CD4-positive, alpha-beta T cell treated with Interleukin-21 for 1 hour (primary cell): ENCODE measurements around the gene MX2.
A peak's percentile ranks its signal among the peaks of the same experiment; 100 is the strongest.
"Not testable (repeated sequence)": the region's sequence is repeated elsewhere in the genome, so short reads cannot be mapped to it uniquely, and the experiment has no call there.

Experiments used
- DNase-seq: peaks from one replicate; pipeline ENCODE4 v3.0.0-alpha.2; 2020

MX2 gene

DNA sequence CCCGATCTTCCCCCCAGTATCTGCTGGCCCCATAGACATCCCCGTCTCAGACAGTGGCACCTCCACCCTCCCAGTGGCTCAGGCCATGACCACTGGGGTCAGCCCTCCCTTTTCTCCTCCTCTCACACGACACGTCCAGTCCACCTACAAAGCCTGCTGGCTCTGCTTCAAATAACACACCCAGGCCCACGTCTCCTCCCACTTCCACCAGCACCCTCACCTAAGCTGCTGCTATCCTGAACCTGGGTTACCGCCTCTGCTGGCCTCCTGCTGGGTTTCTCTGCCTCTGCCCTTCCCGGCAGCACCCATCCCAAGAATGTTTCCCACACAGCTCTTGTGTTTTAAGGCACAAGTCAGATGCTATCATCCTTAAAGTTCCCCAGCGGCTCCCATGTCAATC lies 26.0 kb downstream of the MX2 start:
- DNase-seq = no peak

DNA sequence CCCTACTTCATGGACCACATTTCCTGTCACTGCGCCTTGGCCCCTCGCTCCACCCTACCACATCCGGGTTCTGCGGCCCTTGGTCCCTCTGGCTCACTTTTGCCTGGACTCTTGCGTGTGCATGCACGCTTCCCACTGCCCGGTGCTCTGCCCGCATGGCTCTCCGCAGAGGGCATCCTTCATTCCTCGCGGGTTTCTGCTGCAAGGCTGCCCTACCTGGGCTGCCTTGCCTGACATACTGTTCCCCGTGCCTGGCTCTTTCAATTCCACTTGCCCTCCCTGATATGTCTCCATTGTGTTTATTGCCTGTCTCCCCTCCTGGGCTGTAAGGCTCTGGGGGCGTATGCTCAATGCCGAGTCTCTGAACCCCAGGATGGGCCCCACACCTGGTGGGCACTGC lies 26.4 kb downstream of the MX2 start:
- DNase-seq = no peak

DNA sequence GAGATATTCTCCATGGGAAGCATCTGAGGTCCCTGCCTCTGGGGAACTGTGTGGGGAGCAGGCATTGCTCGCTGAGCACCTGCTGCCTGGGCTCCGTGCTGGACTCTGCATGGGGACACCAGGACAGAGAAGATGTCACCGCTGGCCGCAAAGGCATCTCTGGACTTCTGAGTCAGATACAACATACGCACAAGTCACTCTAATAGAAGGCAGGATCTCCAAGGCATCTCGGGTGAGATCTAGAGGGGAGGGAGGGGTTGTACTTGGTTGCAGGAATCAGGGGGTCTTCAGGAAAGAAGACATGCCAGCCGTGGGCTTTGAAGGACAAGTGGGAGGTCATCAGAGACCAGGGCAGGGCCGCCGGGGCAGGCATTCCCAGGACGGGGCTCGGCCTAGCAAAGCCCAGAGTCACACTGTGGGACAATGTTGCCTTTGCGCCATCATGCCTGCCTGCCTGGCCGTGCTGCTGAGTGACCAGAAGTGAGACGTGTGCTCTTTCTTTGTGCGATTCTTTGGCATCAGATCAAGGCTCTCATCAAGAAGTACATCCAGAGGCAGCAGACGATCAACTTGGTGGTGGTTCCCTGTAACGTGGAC lies 28.3 kb downstream of the MX2 start:
- no peak for DNase-seq

DNA sequence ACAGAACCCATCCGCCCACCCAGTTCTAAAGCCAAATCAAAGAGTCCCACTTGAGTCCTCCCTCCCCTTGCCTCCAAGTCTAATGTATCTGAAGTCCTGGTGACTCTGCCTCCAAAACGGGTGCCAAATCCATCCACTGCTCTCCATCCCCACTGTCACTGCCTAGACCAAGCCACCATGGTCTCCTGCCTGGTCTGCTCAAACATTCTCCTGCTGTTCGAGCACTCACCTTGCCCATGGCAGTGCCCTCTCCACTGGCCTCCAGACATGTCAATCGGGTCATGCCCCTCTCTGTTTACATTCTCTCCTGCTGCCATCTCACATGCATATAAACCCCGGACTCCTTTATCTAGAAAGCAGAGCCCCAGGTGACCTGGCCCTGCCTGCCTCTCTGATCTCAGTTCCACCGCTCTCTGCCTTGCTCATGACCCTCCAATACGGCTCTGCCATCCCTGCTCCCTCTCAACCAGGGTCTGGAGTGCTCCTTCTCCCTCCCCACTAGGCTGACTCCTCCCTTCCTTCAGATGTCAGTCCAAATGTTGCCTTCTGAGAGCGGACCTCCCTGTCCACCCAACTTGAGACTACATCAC lies 32.1 kb downstream of the MX2 start:
- no peak for DNase-seq

DNA sequence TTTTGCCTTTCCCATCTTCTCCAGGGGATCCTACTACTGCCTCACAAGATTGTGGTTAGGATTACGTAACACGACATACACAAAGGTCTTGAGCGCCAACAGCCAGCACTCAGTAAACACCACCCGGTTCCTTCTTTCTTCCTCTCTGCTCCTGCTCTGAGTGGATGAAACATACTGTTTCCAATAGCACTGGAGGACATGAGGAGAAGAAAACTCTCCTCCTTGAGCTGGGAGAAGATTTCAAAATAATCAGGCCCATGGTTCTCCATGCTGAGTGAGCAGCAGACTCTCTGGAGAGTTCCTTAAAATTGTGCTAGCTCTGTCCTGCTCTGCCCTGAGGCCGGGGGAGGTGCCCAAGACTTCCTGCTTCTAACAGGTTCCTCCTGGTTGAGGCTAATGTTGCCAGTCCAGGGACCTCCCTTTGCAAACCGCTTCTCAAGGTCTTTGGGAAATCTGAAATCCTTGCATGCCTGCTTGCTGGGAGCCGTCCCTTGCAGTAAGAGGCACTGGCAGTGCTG lies 34.8 kb downstream of the MX2 start:
- DNase-seq = no peak

DNA sequence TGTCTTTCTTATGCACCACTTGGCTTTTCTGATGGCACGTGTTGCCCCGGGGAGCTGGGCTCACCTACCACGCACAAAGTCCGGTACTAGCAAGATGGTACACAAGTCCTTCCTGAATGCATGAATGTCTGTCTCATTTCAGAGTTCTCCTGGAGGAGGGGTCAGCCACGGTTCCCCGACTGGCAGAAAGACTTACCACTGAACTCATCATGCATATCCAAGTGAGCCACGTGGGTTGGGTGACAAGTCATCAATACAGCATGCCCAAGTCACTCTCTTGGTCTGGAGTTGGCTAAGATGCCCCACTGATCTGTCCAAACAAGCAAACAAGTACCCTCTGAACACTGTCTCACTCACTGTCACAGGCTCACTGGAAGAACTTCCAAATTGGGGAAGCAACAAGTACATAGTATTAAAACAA lies 35.7 kb downstream of the MX2 start:
- DNase-seq = no peak

DNA sequence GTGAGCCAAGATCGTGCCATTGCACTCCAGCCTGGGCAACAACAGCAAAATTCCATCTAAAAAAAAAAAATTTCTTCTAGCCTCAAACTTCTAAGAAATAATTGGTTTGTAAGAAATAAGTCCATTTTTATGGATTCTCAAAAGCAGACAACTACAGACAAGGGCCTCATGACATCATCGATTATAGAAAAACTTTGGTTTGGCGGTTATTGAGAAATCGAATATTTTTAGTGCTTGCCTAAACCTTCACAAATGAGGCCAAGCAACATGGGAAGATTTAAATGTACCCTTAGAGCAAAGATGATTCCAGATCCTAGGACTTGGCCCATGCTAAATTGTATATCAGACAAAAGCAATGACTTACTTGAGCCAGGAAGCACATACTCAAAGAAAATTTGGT lies 36.4 kb downstream of the MX2 start:
- DNase-seq = no peak

DNA sequence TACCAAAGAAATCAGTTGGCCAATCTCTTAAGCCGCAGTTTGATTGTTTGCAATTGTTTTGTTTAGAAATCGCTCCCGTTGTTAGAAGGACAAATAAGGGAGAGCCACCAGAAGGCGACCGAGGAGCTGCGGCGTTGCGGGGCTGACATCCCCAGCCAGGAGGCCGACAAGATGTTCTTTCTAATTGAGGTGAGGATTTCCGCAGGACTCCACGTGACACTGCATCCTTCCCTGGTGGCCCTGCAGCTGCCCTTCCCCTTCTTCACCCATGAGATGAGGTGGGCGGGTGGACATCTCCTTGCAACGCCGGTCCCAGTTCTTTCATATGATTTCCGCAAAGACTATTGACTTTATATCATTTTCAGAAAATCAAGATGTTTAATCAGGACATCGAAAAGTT lies 37.0 kb downstream of the MX2 start:
- DNase-seq = no peak

DNA sequence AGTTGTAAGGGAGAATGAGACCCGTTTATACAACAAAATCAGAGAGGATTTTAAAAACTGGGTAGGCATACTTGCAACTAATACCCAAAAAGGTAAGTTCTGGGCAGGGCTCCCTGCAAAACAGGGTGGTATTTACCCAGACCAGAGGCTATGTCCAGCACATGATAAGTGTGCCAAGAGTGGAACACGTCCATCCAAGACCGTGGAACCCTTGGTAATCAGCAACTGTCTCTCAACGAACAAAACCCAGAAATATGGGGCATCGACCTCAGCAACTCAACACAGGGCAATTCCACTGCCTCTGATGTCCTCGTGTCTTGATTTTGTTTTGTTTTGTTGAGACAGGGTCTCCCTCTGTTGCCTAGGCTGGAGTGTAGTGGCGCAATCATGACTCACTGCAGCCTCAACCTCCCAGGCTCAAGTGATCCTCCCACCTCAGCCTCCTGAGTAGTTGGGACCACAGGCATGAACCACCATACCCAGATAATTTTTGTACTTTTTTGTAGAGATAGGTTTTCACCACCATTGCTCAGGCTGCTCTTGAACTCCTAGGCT lies 37.5 kb downstream of the MX2 start:
- DNase-seq = no peak

DNA sequence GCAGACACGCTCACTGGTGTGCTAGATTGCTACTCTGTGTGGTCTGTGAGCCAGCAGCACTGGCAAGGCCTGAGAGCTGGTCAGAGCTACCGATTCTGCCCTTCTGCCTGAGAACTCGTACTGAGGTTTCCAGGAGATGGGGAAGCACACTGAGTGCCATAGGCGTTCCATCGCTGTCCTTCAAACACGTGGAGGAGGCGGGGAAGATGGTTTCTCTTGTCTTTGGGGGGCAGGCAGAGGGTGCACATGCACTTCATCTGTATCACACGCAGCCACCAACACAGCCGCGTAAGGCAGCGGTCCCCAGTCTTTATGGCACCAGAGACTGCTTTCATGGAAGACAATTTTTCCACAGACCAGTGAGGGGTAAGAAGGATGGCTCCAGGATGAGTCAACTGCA lies 40.4 kb downstream of the MX2 start:
- no peak for DNase-seq

DNA sequence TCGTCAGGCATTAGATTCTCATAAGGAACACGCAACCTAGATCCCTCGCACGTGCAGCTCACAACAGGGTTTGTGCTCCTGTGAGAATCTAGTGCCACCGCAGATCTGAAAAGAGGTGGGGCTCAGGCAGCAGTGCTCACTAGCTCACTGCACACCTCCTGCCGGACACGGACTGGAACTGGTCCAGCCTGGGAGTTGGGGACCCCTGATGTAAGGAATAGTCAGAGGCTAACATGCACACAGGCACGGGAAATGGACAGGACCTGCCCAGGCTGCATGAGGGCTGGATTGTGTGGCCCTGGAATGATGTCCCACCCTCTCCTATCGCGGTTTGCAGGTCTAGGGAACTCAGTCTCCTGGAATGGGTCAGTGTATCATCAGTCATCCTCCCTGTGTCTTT lies 41.0 kb downstream of the MX2 start:
- no peak for DNase-seq

DNA sequence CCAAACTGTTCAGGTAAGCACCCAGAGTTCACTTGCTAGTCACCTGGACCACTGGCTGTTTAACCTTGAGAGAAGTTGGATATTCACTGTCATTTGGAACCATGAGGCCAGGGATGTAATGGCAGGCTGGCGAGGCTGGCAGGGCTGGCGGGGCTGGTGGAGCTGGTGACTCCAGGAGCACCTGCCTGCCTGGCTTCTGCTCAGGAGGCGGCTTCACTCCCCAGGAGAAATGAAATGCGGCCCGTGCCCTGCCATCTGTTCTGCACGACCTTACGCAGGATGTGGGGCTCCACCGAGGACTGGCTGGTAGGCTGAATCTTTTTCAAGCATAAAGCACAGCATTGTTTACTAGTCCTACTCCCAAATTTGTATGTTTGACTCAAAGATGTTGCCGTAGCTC lies 41.5 kb downstream of the MX2 start:
- no peak for DNase-seq

DNA sequence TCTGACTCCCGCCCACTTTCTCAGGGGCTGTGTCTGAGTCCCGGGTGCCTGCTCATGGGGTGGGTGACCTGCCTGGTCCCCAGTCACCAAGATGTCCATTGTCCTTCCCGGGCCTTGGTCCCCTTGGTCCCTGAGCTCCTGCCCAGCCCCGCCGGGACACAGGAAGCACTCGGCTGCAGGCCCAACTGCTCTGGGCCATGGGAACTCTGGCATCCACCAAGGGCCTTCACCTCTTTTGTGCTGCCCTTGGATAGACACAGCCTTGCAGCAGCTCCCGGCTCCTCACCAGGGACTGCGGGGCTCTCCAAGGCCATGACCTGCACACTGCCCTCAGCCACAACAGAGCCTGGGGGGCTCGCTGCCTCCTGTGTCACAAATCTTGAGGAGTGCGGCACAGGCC lies 42.1 kb downstream of the MX2 start:
- no peak for DNase-seq

DNA sequence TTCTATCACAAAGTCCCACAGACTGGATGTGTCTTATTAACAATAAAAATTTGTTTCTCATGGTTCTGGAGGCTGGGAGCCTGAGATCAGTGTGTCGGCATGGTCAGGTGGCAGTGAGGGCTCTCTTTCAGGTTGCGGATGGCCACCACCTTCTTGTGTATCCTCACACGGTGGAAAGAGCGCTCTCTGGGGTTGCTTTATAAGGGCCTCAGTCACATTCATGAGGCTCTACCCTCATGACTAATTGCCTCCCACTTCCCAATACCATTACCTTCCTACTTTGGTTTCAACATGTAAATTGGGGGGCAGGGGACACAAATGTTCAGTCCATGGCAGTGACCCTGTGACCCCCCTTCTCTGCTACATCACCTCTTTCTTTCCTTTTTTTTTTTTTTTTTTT lies 43.5 kb downstream of the MX2 start:
- DNase-seq = no peak

DNA sequence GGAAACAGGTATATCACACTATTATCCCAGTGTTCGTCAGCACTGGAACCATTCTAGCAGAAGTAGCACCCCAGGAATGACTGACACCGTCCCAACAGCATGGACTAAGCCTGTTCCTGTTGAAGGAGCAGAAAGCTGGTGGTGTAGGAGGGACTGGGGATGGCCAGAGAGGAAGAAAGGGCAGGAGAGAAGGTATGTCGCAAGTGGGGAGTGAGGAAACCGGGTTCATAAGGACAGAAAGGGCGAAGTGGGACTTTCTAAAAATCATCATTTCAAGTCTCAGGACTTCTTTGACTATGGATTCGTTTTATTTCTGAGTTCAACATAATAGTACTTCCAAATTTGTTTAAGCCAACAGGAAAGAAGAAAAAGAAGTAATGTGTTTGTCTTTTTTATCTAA lies 44.5 kb downstream of the MX2 start:
- no peak for DNase-seq

DNA sequence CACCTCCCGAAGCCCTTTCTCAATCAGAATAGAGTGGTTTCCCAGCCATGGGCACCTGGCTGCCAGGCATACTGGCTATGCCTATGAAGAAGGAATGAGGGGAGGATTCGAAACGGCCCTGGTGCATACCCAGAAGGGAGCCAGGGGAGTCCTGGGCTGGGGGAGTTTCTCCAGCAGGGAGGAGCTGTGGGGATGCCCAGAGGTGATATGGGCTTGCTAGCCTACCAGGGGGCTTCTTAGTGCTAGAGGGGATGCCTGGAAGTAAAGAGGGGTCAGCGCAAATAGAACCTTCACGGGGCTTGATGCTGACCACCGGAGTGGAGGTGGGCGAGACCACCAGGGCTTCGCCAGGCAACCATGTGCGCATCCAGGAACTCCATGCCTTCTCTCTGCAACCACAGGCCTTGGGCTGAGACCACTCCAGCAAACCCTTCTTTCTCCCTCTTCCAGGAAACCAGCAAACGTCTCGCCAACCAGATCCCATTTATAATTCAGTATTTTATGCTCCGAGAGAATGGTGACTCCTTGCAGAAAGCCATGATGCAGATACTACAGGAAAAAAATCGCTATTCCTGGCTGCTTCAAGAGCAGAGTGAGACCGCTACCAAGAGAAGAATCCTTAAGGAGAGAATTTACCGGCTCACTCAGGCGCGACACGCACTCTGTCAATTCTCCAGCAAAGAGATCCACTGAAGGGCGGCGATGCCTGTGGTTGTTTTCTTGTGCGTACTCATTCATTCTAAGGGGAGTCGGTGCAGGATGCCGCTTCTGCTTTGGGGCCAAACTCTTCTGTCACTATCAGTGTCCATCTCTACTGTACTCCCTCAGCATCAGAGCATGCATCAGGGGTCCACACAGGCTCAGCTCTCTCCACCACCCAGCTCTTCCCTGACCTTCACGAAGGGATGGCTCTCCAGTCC lies 46.0 kb downstream of the MX2 start:
- no peak for DNase-seq

DNA sequence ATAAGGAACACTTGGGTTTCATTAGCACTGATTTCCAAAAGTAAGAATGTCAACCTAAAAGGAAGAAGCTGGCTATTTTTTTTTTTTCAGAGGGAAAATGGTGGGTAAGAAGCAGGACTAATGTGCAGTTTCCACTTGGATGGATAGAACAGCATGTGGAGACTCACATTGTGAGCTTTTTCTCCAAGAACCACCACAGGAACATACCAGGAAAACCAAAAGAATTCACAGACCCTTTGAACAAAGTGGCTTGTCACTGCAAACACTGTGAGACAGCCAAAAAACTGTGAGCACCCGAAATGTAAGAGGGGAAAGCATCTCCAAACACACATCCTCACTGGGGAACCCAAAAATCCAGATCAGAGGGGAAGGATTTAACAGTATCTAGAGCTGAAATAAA lies 48.5 kb downstream of the MX2 start:
- DNase-seq = no peak

DNA sequence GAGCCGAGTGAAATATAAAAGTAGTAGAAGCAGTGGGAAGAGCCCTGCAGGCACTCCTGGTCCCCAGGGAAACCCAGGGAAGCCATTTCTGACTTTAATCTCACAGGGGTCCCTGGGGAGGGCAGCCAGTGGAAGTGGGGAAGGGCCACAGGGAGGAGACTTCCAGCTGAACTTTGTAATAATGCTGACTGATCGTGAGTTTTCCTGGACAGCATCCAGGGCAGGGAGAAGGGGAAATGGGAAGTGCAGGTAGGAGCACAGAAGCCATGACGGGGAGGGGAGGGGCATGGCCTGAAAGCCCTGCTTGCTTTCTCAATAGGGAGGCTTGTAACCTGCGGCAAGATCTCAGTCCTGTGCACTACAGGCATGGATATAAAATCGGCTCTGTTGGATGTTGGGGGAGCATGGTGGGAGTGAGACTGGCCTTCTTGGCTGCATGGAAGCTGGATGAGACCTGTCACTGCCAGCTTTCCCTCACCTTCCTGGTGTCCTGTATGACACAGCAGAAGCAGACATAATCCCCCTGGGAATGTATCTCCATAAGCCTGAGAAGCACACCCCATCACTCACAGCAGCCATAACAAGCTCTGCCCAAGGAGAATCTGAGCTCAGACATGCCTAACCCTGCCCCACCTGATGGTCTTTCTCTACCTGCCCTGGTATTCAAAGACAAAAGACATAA lies 49.1 kb downstream of the MX2 start:
- DNase-seq = no peak

DNA sequence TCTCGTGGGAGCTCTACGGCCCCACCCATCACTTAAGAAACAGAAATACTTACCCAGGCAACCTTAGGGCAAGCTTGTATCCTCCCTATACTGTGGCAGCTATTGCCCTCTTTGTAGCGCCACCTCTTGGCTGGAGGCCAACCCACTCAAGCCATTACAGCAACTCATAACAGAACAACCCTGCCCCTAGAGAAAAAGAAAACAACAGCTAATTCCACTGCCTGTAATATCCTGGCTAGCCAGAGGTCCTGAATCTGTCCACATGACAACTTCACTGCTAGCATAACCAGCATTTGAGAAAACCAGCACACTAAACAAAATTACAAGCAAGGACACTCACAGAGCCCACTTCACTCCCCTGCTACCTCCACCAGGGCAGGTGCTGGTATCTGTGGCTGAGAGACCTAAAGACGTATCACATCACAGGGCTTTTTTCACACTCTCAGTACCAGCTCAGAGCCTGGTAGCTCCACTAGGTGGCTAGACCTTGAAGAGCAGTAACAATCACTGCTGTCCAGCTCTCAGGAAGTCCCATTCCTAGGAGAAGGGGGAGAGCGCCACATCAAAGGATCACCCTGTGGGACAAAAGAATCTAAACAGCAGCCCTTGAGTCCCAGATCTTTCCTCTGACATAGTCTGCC lies 49.7 kb downstream of the MX2 start:
- DNase-seq = peak; percentile 21

DNA sequence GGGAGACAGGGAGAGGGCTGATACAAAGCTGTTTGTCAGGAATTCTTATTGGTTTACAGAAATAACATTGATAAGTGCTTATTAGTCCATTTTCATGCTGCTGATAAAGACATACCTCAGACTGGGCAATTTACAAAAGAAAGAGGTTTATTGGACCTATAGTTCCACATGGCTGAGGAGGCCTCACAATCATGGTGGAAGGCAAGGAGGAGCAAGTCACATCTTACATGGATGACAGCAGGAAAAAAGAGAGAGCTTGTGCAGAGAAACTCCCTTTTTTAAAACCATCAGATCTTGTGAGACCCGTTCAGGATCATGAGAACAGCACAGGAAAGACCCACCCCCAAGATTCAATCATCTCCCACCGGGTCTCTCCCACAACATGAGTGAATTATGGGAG lies 55.7 kb downstream of the MX2 start:
- not testable (repeated sequence) for DNase-seq

DNA sequence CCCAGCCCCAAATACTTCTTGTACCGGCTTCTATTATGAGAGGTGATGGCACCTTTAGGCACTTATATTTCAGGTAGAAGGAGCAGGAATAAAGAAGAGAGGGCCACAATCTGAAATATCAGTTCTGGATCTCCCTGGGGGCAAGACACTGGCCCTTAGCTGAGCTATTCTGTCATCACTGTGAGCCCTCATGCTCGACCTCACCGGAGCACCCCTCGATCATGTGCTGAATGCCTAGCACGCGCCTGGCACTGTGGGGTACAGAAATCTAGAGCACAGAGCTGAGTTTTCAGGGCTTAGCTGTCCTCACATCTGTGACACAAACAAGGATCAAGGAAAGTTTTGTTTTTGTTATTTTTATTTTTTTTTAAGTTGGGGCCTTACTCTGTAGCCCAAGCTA lies 56.6 kb downstream of the MX2 start:
- no peak for DNase-seq

DNA sequence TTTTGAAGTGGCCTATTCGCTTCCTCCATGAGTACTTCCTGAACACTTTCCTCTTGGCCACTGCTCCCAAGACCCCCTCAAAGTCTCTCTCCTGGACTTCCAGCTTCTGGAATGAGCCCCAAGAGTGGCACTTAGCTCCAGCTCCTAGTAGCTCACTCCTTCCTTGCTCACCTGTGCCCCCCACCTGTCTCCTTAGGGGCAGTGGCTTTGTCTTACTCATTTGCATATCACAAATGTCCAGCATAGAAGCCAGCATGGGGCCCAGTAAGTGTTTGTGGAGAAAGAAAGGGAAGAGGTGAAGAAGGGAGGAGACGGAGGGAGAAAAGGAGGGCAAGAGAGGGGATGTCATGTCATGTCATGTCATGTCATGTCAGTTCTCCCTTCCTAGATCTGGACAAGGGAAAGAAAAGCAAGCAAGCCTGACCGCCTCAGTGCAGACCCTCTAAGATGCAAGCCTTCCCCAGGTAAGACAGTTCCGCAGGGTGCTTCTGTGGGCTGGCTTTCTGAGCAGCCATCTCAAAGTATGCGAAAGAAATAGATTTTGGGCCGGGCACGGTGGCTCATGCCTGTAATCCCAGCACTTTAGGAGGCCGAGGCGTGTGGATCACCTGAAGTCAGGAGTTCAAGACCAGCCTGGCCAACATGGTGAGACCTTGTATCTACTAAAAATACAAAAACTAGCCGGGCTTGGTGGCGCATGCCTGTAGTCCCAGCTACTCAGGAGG lies 57.3 kb downstream of the MX2 start:
- DNase-seq = no peak
